ENCODE results near the gene RYR3.
A peak's percentile ranks its signal among the peaks of the same experiment; 100 is the strongest.

RYR3 gene

DNA sequence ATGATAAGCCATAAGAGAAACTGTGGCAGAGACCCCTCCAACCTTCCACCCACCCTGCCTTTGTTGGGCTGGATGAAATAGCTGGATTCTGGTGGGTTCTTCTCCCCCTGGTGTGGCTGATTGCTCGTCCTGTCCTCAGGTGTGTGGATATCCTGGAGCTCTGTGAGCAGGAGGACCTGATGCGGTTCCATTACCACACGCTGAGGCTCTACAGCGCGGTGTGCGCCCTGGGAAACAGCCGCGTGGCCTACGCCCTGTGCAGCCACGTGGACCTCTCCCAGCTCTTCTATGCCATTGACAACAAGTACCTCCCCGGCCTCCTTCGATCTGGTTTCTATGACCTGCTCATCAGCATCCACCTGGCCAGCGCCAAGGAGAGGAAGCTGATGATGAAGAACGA, 351.2 kb downstream of the RYR3 start:
- no peak for DNase-seq

GRCh38 chr15:33664947-33665346, 354.2 kb downstream of the RYR3 start:
- no peak for DNase-seq

GRCh38 chr15:33670567-33670966, 359.8 kb downstream of the RYR3 start:
- no peak for DNase-seq

DNA sequence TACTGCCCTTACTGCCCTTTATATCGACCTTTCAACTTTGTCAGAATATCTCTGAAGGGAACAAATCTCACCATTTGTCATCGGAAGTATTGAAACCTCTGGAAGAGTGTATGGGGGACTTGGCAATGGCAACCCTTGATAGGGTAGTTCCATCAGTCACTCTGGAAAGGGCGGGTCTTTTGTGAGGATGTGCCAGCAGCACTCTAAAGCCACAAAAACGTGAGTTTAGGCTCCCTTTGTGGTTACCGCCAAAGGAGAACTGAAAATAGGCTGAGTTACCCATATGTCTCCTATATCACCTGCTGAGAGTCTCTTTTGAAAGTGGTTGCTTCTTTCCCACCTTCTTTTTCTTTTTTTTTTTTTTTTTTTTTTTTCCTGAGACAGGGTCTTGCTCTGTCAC, 360.7 kb downstream of the RYR3 start:
- no peak for DNase-seq

- peak; percentile 28 for DNase-seq
Observed at GRCh38 chr15:33675246-33675645, 364.5 kb downstream of the RYR3 start.

DNA sequence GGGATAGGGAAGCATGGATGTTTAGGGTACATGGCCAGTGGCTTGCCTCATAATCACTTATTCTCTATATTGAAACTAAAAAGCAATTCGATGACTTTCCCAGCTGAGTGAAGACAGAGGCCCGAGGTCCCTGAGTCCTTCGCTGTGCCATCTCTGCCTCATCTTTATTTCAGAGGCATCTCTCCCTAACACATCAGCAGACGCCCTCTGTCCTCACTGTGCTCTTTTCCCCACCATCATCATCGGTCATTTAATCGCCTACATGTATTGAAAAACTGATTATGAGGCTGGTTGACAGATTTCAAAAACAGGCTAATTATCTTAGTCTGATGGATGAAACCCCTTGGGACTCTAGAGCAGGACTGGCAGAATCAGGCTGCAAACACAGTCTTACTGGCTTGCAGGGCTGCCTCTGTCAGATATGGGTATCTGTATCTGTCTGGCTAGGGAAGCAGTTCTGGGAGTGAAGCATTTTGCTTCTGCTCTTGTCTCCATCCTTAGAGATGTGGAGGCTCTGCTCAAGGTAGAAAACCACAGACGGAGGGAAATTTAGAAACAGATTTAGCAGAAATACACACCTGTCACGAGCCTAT, 366.6 kb downstream of the RYR3 start:
- DNase-seq: no peak

DNA sequence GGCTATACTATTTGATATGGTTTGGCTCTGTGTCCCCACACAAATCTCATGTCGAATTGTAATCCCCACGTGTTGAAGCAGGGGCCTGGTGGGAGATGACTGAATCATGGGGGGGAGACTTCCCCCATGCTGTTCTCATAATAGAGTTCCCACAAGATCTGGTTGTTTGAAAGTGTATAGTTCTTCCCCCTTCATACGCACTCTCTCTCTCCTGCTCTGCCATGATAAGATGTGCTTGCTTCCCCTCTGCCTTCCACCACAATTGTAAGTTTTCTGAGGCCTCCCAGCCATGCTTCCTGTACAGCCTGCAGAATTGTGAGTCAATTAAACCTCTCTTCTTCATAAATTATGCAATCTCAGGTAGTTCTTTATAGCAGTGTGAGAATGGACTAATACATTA, 367.4 kb downstream of the RYR3 start:
- DNase-seq: no peak

DNA sequence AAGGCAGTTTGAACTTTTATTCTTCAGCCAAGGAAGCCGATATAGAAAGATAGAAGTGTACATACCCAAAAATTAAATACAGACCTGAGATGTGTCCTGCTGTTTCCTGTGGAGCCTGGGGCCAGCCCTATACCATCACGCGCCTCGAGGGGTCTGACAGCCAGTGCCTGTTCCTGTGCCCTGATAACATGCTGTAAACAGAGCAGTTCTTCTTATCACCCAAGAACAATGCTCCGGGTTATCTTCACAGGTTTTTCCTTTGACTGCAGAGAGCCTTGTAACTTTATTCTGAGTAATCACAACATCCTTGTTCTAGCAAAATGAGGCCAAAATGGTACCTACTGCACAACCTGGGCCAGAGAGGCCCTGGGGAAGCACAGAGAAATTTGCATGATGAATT, 367.8 kb downstream of the RYR3 start:
- no peak for DNase-seq

DNA sequence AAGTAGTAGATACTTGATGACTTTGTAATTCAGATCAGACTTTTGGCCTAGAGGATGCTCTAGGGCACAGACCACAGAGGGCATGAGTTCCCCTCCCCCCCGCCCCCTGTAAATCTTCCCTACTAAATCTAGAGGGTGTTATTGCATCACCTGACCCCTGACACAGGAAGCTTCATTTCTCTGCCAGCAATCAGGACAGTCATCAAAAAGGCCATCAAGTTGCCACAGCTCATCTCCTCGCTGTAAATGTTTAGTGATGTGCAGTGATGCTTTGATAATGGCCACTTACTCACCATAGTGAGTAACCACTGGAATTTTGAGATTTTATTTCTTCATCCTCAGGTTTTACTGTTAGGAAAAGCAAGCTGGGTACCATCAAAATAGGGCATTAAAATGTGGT, 368.3 kb downstream of the RYR3 start:
- no peak for DNase-seq

- no peak for DNase-seq
Observed at GRCh38 chr15:33680336-33680735, 369.6 kb downstream of the RYR3 start.

- no peak for DNase-seq
Observed at GRCh38 chr15:33693166-33693800, 382.5 kb downstream of the RYR3 start.

- DNase-seq: no peak
Observed at GRCh38 chr15:33698126-33698525, 387.4 kb downstream of the RYR3 start.

DNA sequence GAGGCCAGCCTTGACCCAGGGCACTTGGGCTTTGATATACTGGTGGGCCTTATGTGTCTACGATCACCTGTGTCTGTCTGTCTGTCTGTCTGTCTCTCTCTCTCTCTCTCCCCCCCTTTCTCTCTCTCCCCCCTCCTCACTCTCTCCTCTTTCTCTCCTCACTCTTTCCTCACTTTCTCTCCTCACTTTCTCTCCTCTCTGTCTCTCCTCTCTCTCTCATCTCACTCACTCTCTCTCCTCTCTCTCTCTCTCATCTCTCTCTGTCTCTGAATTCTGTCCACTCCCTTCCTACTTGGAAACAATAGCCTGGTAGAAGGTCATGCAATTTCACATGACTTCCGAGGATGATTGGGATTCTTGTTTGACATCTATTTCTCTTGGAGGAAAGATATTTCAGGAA, 388.4 kb downstream of the RYR3 start:
- no peak for DNase-seq

DNA sequence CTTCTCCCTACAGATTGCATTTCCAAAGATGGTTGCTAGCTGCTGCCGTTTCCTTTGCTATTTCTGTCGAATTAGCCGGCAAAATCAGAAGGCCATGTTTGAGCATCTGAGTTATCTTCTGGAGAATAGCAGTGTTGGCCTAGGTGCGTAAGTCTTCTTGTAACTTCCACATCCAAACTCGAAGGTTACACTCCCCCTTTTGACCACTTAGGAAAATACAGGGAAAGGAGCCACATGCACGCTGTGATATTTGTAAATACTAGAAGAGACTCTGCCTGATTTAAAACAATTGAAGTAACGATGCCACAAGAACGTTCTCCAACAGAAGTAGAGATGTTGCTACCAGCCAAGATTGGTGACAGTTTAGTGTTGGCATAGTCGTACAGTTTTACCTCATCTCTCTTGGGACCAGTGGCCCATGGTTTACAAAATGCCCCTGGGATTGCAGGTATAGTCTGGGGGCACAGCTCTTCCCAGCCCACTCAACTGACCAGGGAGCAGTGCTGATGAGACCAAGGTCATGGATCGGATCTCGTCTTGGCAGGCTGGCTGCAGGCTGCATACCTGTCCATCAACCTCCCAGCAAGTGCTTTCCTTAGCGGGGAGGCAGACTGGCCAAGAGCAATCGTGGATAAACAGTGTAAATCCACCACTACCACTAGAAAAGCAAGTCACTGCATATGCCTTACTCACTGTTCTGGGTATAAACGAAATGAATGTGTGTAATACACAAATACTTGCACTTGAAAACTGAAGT, 389.1 kb downstream of the RYR3 start:
- DNase-seq: no peak

DNA sequence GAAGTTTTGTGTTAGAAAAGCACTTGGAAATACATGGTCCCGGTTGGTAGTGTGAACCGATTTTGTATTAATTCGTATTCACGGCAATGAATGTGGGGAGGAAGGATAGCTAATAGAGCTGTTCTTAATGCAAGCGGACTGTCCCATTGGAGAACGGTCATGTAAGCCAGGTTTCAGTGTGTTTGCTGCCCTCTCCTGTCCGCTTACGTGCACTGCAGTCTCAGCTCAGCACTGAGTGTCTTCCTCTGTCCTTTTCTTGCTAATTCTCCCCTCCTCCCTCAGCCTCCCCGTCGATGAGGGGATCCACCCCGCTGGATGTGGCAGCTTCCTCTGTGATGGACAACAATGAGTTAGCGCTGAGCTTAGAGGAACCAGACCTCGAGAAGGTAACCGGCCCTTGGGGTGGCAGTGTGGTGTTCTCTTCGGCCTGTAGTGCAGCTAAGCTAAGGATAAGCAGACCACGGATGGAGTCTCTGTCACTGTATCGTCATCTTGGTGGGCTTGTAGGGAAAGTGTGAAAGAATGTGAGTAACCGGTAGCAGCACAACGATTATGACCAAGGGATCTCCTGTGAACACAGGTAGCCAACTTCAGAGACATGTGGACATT, 390.0 kb downstream of the RYR3 start:
- DNase-seq: peak; percentile 61

DNA sequence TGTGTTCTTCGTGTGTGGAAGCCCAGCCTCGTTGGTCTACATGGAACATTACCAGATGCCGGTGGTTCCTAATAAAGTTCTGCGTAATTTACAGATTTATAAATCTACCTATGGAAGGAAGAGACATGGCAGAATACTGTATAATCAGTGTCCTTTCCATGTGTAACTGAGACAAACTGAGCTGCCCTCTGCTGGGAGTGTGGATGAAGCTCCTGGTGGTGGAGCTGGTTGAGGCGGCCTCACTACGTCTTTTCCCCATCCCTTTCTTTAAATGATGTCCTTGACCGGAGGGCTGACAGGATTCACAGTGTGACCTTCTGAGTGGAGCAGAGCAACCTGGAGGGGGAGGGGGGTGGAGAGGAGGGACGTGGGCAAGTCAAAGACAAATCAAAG, 390.5 kb downstream of the RYR3 start:
- DNase-seq: no peak

DNA sequence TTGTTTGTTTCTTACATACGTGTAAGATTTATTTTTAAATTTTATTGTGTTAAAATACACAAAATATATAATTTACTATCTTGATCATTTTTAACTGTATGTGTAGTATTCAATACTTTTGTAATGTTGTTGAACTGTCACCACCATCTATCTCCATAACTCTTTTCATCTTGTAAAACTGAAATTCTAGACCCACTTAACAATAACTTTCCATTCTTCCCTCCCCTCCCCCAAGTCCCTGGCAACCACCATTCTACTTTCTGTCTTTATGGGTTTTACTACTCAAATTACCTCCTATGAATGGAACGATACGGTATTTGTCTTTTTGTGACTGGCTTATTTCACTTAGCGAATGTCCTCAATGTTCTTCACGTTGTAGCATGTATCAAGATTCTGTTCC, 395.4 kb downstream of the RYR3 start:
- no peak for DNase-seq

- no peak for DNase-seq
Observed at GRCh38 chr15:33710748-33711147, 400.0 kb downstream of the RYR3 start.

GRCh38 chr15:33716025-33716424, 405.3 kb downstream of the RYR3 start:
- DNase-seq: peak; percentile 55

DNA sequence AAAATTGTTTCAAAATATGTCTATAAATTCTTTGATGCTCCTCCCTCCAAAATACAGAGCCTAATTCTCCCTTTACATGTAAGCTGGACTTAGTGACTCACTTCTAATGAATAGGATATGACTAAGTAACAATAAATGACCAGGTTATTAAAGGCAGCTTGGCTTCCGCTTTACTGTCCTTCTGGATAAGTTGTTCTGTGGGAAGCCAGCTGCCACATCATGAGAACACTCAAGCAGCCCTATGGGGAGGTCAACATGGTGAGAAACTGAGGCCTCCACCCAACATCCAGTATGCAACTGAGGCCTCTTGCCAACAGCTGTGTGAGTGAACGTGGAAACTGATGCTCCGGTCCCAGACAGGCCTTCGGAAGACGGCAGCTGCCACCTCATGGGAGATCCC, 410.2 kb downstream of the RYR3 start:
- DNase-seq: no peak

DNA sequence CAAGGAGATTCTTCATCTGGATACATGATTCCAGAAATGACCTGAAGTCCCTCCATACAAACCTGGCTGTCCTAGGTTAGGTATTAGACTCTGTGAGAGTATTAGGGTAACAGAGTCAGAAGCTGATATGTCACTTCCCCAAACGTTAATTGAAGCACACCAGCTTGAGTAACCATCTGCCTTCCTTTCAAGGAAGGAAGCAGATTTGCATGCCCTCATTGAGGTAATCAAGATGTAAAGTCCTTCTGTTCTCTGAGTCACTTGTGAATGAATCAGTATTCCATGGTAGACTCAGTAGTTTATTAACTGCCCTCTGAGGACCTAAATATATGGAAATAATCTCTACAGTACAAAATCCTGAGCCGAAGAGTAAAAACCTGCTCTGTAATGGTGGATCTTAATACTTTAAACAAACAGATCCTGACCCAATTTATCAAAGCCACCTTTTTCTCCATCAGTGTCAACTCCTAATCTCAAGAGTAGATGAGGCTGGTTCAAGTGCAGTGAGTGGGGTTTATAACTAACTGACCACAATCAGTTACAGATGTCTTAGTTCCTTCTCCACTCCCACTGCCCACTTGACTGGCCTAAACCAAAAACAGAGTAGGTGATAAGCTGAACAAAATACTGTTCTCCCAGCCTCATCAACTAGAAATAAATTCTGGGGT, 411.4 kb downstream of the RYR3 start:
- DNase-seq: no peak

DNA sequence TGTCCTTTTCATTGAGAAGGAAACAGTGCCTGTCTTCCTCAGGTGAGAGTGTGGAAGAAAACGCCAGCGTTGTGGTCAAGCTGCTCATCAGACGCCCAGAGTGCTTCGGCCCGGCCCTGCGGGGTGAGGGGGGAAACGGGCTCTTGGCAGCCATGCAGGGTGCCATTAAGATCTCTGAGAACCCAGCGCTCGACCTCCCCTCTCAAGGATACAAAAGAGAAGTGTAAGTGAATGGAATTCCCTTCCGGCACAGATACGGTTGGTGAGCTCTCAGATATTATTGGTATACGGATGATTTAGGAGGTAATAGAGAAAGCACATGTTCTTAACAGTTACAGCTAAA, 411.9 kb downstream of the RYR3 start:
- DNase-seq: no peak

DNA sequence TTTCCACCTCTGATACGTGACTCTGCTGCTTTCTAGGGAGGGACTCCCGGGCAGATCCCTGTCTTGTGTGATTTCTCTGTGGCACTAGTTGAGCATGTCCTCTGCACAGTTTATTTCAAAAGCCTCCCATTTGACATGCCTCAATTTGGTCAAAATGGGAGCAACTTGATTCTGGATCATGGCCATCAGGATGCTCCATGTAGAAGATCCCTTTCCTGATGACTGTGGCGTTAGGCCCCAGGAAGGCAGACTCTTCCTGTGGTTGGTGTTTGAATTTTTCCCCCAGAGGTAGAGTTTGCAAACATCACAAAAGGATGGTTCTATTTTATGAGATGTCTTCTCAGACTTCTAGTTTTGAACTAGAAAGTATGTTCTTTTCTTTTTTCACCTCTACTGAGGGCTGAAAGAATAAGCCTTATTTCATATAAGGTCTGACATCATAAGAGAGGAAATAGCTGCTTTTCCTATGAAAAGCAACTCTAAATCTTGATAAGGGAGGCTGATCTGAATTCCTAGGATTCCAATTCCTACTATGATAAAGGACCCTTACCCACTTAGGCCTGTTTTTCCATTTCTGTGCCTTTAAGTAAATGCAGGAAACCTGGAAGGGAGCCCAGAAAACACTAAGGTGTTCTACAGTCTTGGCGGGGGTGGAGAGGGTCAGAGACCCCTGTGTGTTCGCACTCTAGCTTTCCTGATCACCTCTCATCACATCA, 413.7 kb downstream of the RYR3 start:
- DNase-seq: no peak
